GM23338 (cell line): Measurements from ENCODE around the gene RPE. TPM values are rescaled to one million over a fixed set of nuclear protein-coding genes. Genes with fewer than 3 reads are reported as not detected.

Source experiments
- ATAC-seq: fragments of 200-7000 bp; cut with Tn5 transposase; 3 replicates; pipeline ENCODE4 v1.9.1; 2020
- DNase-seq: peaks from one replicate; pipeline ENCODE4 v3.0.0-alpha.2; 2015; ENCODE audit warnings: low spot score
- H2AFZ ChIP-seq: fragments of 200-600 bp; sonication (generic); 2 replicates; pipeline ENCODE4 v1.8.0; 2016; ENCODE audit warnings: antibody characterized with exemption, mild to moderate bottlenecking, moderate library complexity
- H3F3A ChIP-seq: fragments of 200-600 bp; sonication (generic); replicated peaks from 2 replicates; pipeline ENCODE4 v1.8.0; 2017; ENCODE audit warnings: antibody characterized with exemption, mixed run types, low read depth
- H3K27ac ChIP-seq: fragments of 200-600 bp; sonication (generic); 2 replicates; pipeline ENCODE4 v1.6.1; 2016; ENCODE audit warnings: low read depth
- H3K27me3 ChIP-seq: fragments of 200-600 bp; sonication (generic); 2 replicates; pipeline ENCODE4 v1.8.0; 2016; ENCODE audit warnings: mild to moderate bottlenecking, mixed run types, moderate library complexity; ENCODE audit not compliant: insufficient read depth
- H3K36me3 ChIP-seq: fragments of 200-600 bp; sonication (generic); 2 replicates; pipeline ENCODE4 v1.8.0; 2016; ENCODE audit warnings: mild to moderate bottlenecking; ENCODE audit not compliant: insufficient read depth
- H3K4me1 ChIP-seq: fragments of 200-600 bp; sonication (generic); 2 replicates; pipeline ENCODE4 v1.8.0; 2016; ENCODE audit warnings: mild to moderate bottlenecking, moderate library complexity; ENCODE audit not compliant: insufficient read depth
- H3K4me2 ChIP-seq: fragments of 200-600 bp; sonication (generic); 2 replicates; pipeline ENCODE4 v1.7.1; 2017; ENCODE audit warnings: mixed run types
- H3K4me3 ChIP-seq: fragments of 200-600 bp; sonication (generic); 2 replicates; pipeline ENCODE4 v1.6.1; 2016; ENCODE audit warnings: mixed run types
- H3K79me2 ChIP-seq: fragments of 200-600 bp; sonication (generic); replicated peaks from 2 replicates; pipeline ENCODE4 v1.8.0; 2017; ENCODE audit warnings: mild to moderate bottlenecking; ENCODE audit not compliant: insufficient read depth
- H3K9me2 ChIP-seq: fragments of 200-600 bp; sonication (generic); 2 replicates; pipeline ENCODE4 v1.8.0; 2017; ENCODE audit not compliant: insufficient read depth
- H4K20me1 ChIP-seq: fragments of 200-600 bp; sonication (generic); replicated peaks from 2 replicates; pipeline ENCODE4 v1.8.0; 2017; ENCODE audit warnings: mild to moderate bottlenecking; ENCODE audit not compliant: insufficient read depth
- H3K27ac Mint-ChIP-seq: 2 replicates; pipeline ENCODE4 v1.8.0; 2020; ENCODE audit warnings: inconsistent platforms, mild to moderate bottlenecking, moderate library complexity, mixed read lengths
- H3K27me3 Mint-ChIP-seq: 3 replicates; pipeline ENCODE4 v1.8.0; 2022; ENCODE audit warnings: low read depth, mild to moderate bottlenecking, moderate library complexity, mixed read lengths, inconsistent platforms; ENCODE audit not compliant: insufficient read depth, poor library complexity
- H3K36me3 Mint-ChIP-seq: 3 replicates; pipeline ENCODE4 v1.8.0; 2021; ENCODE audit warnings: low read depth, mild to moderate bottlenecking, inconsistent platforms, moderate library complexity, mixed read lengths
- H3K4me1 Mint-ChIP-seq: 3 replicates; pipeline ENCODE4 v1.8.0; 2020; ENCODE audit warnings: mild to moderate bottlenecking, inconsistent platforms, mixed read lengths
- H3K4me3 Mint-ChIP-seq: 3 replicates; pipeline ENCODE4 v1.8.0; 2021; ENCODE audit warnings: moderate library complexity, mild to moderate bottlenecking, inconsistent platforms, mixed read lengths
- H3K9me3 Mint-ChIP-seq: 3 replicates; pipeline ENCODE4 v1.8.0; 2020; ENCODE audit warnings: moderate library complexity, mild to moderate bottlenecking, inconsistent platforms, mixed read lengths
- CREB1 ChIP-seq: fragments of 250-450 bp; sonication (Bioruptor Pico); IDR thresholded peaks from 2 replicates; pipeline ENCODE4 v1.5.0; 2020; ENCODE audit warnings: low read depth, mild to moderate bottlenecking, moderate library complexity
- EZH2 ChIP-seq: fragments of 200-600 bp; sonication (generic); IDR thresholded peaks from one replicate; pipeline ENCODE4 v1.8.0; 2017; ENCODE audit warnings: antibody characterized with exemption, mild to moderate bottlenecking, low read depth; ENCODE audit not compliant: unreplicated experiment
- EZH2phosphoT487 ChIP-seq: fragments of 200-600 bp; sonication (generic); IDR thresholded peaks from one replicate; pipeline ENCODE4 v1.8.1; 2018; ENCODE audit warnings: antibody characterized with exemption; ENCODE audit not compliant: unreplicated experiment
- NANOG ChIP-seq: IDR thresholded peaks from 2 replicates; pipeline ENCODE4 v1.6.1; 2016; ENCODE audit warnings: antibody characterized with exemption, borderline replicate concordance
- STAT1 ChIP-seq: IDR thresholded peaks from one replicate; pipeline ENCODE4 v1.6.1; 2016; ENCODE audit warnings: antibody characterized with exemption; ENCODE audit not compliant: unreplicated experiment
- ZNF114 ChIP-seq: fragments of 250-450 bp; sonication (Bioruptor Pico); IDR thresholded peaks from 2 replicates; pipeline ENCODE4 v1.5.0; 2020; ENCODE audit warnings: mild to moderate bottlenecking, moderate library complexity
- polyA plus RNA-seq: library from polyadenylated mRNA; unstranded; fragments of >200 nt; fragmentation: Nextera tagmentation; extraction: Ambion mirVana; gene quantifications from 2 replicates; pipeline ENCODE4 v1.2.1, GENCODE V29; 2016
- total RNA-seq: library from RNA; depleted of rRNA; stranded (reverse); fragments of >200 nt; shearing (Covaris generic); gene quantifications from 2 replicates; pipeline ENCODE4 v1.2.3, GENCODE V29; 2014
- TF ChIP-seq, protein P1 (sequence below), 2 experiments: fragments of 200-600 bp in 1 of 2; sonication (generic) in 1 of 2; conservative IDR thresholded peaks; 2 replicates each; pipeline versions ENCODE4 v1.5.1 to v1.6.1; 2016 to 2017; ENCODE audit warnings: antibody characterized with exemption in 2 of 2, low read depth in 2 of 2, mild to moderate bottlenecking in 2 of 2, moderate library complexity in 1 of 2
- TF ChIP-seq, protein P2 (sequence below): IDR thresholded peaks from 2 replicates; pipeline ENCODE4 v1.6.1; 2016; ENCODE audit warnings: antibody characterized with exemption

RPE gene
- total and polyA plus RNA-seq, 2 experiments from 2014 or later = 43.1 to 79.1 TPM

DNA sequence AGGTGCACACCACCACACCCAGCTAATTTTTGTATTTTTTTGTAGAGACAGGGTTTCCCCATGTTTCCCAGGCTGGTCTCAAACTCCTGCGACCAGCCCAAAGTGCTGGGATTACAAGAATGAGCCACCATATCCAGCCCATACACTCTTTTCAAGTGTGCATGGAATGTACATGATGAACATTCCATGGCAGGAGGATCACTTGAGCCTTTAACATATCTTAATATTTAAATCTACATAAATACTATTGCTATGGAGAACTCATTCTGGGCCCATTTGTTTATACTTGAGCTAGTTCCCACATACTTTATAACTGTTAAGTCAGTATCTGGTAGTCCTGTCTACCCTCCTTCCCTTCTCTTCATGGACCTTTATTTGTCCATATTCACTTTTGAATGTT lies 48.4 kb downstream of the RPE start:
- Mint-ChIP-seq H3K27ac (no peak overlapping the region), H3K4me3 (no peak overlapping the region), H3K9me3 (peaks cover 26% of the 10 kb centered on the region), H3K27me3 (no peaks in the 10 kb centered on the region), H3K4me1 (no peaks in the 10 kb centered on the region), H3K36me3 (peaks cover 37% of the 10 kb centered on the region)
- Histone ChIP-seq H3K9me2 (no peaks in the 10 kb centered on the region), H3K4me1 (no peaks in the 10 kb centered on the region), H3K27me3 (no peaks in the 10 kb centered on the region), H3K4me3 (no peak overlapping the region), H3K79me2 (no peaks in the 10 kb centered on the region), H3F3A (no peaks in the 10 kb centered on the region), H4K20me1 (no peaks in the 10 kb centered on the region), H3K27ac (no peak overlapping the region), H3K36me3 (peaks cover 11% of the 10 kb centered on the region; the same call in 1 of the 2 replicates), H3K4me2 (no peak overlapping the region), H2AFZ (no peak overlapping the region)
- DNase-seq (no peak), ATAC-seq (no peak)
- TF ChIP-seq STAT1 (no peak), EZH2 (no peak)
- TF ChIP-seq, protein P1, sequence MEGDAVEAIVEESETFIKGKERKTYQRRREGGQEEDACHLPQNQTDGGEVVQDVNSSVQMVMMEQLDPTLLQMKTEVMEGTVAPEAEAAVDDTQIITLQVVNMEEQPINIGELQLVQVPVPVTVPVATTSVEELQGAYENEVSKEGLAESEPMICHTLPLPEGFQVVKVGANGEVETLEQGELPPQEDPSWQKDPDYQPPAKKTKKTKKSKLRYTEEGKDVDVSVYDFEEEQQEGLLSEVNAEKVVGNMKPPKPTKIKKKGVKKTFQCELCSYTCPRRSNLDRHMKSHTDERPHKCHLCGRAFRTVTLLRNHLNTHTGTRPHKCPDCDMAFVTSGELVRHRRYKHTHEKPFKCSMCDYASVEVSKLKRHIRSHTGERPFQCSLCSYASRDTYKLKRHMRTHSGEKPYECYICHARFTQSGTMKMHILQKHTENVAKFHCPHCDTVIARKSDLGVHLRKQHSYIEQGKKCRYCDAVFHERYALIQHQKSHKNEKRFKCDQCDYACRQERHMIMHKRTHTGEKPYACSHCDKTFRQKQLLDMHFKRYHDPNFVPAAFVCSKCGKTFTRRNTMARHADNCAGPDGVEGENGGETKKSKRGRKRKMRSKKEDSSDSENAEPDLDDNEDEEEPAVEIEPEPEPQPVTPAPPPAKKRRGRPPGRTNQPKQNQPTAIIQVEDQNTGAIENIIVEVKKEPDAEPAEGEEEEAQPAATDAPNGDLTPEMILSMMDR (conservative IDR thresholded peaks at IDR 0.05; ENCODE audit: low read depth in 2 of 2) = no peak

DNA sequence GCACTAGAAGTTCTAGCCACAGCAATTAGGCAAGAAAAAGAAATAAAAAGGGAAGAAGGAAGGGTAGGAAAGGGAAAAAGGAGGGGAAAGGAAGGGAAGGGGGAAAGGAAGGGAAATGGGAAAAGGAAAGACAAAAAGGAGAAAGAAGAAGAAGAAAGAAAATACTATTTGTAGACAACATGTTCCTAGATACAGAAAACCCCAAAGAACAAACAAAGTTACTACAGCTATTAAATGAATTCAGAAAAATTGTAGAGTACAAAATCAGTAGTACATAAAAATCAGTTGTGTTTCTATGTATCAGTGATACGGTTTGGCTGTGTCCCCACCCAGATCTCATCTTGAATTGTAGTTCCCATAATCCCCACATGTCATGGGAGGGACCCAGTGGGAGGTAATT lies 52.3 kb downstream of the RPE start:
- H3K4me2 ChIP-seq = no peak overlapping the region
- ATAC-seq (no peak), DNase-seq (no peak)
- no peak overlapping the region for H3K27ac ChIP-seq
- TF ChIP-seq NANOG (no peak), ZNF114 (no peak), EZH2phosphoT487 (no peak)
- H3K27me3 Mint-ChIP-seq = peaks cover 3% of the 10 kb centered on the region
- H3F3A ChIP-seq = no peaks in the 10 kb centered on the region
- peaks cover 55% of the 10 kb centered on the region for H3K36me3 Mint-ChIP-seq
- H3K9me3 Mint-ChIP-seq = peaks cover 47% of the 10 kb centered on the region
- peaks cover 11% of the 10 kb centered on the region for H3K36me3 ChIP-seq
- H3K4me1 Mint-ChIP-seq = no peaks in the 10 kb centered on the region
- H2AFZ ChIP-seq = no peak overlapping the region
- no peak overlapping the region for H3K4me3 ChIP-seq
- H3K27me3 ChIP-seq = no peaks in the 10 kb centered on the region
- no peak overlapping the region for H3K27ac Mint-ChIP-seq
- H3K9me2 ChIP-seq = no peaks in the 10 kb centered on the region
- H3K4me3 Mint-ChIP-seq = no peak overlapping the region
- H3K79me2 ChIP-seq = no peaks in the 10 kb centered on the region
- H4K20me1 ChIP-seq = no peaks in the 10 kb centered on the region
- no peaks in the 10 kb centered on the region for H3K4me1 ChIP-seq

GRCh38 chr2:210055825-210056224 lies 53.4 kb downstream of the RPE start:
- peaks cover 3% of the 10 kb centered on the region for H3K27me3 Mint-ChIP-seq
- Histone ChIP-seq H3K27me3 (no peaks in the 10 kb centered on the region), H3K79me2 (no peaks in the 10 kb centered on the region), H3K9me2 (no peaks in the 10 kb centered on the region; the same call in 1 of the 2 replicates), H4K20me1 (no peaks in the 10 kb centered on the region), H3F3A (no peaks in the 10 kb centered on the region), H3K4me1 (no peaks in the 10 kb centered on the region), H2AFZ (no peak overlapping the region), H3K4me2 (no peak overlapping the region), H3K4me3 (no peak overlapping the region), H3K27ac (no peak overlapping the region), H3K36me3 (peaks cover 11% of the 10 kb centered on the region)
- peaks cover 55% of the 10 kb centered on the region for H3K36me3 Mint-ChIP-seq
- H3K9me3 Mint-ChIP-seq = peaks cover 47% of the 10 kb centered on the region
- ATAC-seq = no peak
- H3K4me1 Mint-ChIP-seq = no peaks in the 10 kb centered on the region
- no peak for DNase-seq
- no peak for TF ChIP-seq CREB1 (CRISPR knock-in tag)
- TF ChIP-seq EZH2phosphoT487 = no peak
- TF ChIP-seq EZH2 = no peak
- no peak for TF ChIP-seq STAT1
- TF ChIP-seq, protein P2, sequence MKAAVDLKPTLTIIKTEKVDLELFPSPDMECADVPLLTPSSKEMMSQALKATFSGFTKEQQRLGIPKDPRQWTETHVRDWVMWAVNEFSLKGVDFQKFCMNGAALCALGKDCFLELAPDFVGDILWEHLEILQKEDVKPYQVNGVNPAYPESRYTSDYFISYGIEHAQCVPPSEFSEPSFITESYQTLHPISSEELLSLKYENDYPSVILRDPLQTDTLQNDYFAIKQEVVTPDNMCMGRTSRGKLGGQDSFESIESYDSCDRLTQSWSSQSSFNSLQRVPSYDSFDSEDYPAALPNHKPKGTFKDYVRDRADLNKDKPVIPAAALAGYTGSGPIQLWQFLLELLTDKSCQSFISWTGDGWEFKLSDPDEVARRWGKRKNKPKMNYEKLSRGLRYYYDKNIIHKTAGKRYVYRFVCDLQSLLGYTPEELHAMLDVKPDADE = no peak
- no peak overlapping the region for H3K27ac Mint-ChIP-seq
- H3K4me3 Mint-ChIP-seq = no peak overlapping the region
